ENCODE data around the gene OPCML. TPM values are rescaled to one million over a fixed set of nuclear protein-coding genes. Genes with fewer than 3 reads are reported as not detected.

The OPCML gene
- total RNA-seq, 2 donors from 2014 or later, result 0.34 TPM; not detected in 1

DNA sequence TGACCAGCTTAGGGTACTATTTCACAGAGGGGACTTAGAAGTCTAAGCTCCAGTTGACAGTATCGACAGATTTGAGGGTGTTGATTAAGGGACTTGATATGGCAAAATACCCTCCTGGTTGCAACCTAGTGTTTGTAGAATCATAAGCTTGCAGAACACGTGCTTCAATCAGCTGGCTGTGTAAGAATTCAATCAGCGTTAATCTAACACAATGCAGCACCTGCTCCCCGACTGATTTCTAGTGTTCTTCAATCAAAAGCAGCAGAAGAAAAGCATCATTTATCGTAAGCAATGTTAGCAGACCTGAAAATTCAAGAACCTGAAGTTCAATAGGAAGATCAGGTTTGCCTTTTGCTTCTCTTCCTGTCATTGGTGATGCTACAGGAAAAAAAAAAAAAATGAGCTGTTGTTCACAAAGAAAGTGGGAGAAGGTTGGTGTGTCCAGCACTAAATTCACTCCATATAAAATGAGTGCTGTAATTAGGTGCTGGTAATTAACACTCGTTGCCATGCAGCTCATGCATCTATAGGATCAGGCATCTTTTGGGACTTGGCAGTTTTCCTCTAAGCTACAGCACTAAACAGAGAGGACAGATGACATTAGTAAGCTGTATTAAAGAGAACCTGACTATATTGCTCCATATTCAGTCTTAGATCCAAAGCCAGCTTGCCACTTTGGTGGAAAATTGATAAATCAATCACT lies 840.3 kb downstream of the OPCML start:
- H3K36me3 ChIP-seq, result no peaks in the 10 kb centered on the region
- H3K27me3 ChIP-seq (replicated peaks; ENCODE audit: insufficient read depth), result no peaks in the 10 kb centered on the region
- WGBS, result 81% methylated on average over 6 of the region's 6 CpGs
- H3K4me1 ChIP-seq (replicated peaks), result no peaks in the 10 kb centered on the region
- H3K4me3 ChIP-seq, result no peak overlapping the region
- TF ChIP-seq, protein P1, sequence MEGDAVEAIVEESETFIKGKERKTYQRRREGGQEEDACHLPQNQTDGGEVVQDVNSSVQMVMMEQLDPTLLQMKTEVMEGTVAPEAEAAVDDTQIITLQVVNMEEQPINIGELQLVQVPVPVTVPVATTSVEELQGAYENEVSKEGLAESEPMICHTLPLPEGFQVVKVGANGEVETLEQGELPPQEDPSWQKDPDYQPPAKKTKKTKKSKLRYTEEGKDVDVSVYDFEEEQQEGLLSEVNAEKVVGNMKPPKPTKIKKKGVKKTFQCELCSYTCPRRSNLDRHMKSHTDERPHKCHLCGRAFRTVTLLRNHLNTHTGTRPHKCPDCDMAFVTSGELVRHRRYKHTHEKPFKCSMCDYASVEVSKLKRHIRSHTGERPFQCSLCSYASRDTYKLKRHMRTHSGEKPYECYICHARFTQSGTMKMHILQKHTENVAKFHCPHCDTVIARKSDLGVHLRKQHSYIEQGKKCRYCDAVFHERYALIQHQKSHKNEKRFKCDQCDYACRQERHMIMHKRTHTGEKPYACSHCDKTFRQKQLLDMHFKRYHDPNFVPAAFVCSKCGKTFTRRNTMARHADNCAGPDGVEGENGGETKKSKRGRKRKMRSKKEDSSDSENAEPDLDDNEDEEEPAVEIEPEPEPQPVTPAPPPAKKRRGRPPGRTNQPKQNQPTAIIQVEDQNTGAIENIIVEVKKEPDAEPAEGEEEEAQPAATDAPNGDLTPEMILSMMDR (IDR thresholded peaks at IDR 0.05), result no peak
- TF ChIP-seq POLR2A (IDR thresholded peaks at IDR 0.05) (no peak), POLR2AphosphoS5 (IDR thresholded peaks at IDR 0.05) (no peak)
- intact Hi-C loops (cut with DNase I), result no loop called here
- H3K9me3 ChIP-seq, result no peaks in the 10 kb centered on the region
- DNase-seq (ENCODE audit: low spot score), result no peak
- H3K27ac ChIP-seq, result no peak overlapping the region

DNA sequence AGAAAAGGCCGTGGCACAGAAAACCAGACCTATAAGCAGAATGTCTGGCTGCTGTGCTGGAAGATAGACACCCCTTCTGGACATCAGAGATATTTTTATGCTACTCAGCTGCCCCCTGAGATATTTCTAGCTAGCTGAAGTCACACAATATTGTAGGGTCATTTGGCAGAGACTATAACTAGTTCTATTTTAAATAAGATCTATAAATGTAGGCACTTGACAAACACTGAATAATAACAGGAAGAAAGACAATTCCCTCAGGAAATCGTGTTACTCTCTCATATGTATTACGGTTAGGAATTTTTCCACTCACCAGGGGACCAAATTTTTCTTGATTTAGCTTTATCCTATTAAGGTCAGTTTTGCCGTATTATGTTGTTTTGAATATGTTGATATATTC lies 845.4 kb downstream of the OPCML start:
- no peaks in the 10 kb centered on the region for H3K36me3 ChIP-seq
- intact Hi-C loops (cut with DNase I), result no loop called here
- TF ChIP-seq POLR2AphosphoS5 (IDR thresholded peaks at IDR 0.05) (no peak), POLR2A (IDR thresholded peaks at IDR 0.05) (no peak)
- no peak overlapping the region for H3K27ac ChIP-seq
- WGBS, result 68% methylated on average over 4 of the region's 4 CpGs
- H3K4me1 ChIP-seq (replicated peaks), result no peaks in the 10 kb centered on the region
- no peaks in the 10 kb centered on the region for H3K9me3 ChIP-seq
- no peak overlapping the region for H3K4me3 ChIP-seq
- no peak for DNase-seq (ENCODE audit: low spot score)
- no peaks in the 10 kb centered on the region for H3K27me3 ChIP-seq (replicated peaks; ENCODE audit: insufficient read depth)

DNA sequence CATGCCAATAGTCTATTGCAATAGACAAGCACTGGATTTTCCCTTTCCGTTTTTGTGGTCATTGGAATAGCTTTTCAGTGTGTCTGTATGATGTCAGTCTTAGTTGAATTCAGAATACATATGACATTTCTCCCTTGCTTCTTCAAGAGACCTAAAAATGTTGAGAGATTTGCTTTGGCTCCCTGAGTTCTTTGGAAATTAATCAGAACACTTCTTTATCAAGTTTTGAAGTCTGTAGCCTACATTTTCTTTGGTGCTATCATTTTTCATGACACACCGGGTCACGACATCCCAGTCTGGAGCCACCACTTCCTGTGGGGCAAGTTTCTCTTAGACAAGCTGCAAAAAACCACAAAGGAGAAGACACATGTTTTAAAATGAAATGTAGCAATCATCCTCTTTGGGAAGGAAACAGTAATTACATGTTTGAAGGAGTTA lies 847.1 kb downstream of the OPCML start:
- intact Hi-C loops (cut with DNase I), result no loop called here
- no peak overlapping the region for H3K27ac ChIP-seq

DNA sequence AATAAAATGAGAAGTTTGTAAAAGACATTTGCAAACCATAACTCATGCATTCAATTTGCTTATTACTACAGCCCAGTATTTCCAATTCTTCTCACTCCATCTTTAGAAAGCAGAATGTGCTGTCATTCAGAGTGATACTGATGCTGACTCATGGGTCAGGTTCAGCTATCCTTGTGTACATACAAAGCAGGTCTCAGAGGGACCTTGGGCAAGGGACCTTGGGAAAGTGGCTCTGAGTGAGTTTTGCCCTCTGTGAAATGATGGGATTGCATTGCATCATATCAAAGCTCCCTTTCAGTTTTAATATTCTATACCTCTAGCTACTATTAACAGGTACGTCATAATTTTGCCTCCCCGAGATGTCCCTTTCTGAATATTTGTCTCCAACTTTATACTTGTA lies 848.7 kb downstream of the OPCML start:
- Histone ChIP-seq H3K27me3 (replicated peaks; ENCODE audit: insufficient read depth) (no peaks in the 10 kb centered on the region), H3K27ac (no peak overlapping the region), H3K4me3 (no peak overlapping the region), H3K4me1 (replicated peaks) (no peaks in the 10 kb centered on the region), H3K9me3 (no peaks in the 10 kb centered on the region), H3K36me3 (no peaks in the 10 kb centered on the region)
- TF ChIP-seq, protein P1 (IDR thresholded peaks at IDR 0.05), result no peak
- TF ChIP-seq POLR2AphosphoS5 (IDR thresholded peaks at IDR 0.05) (no peak), POLR2A (IDR thresholded peaks at IDR 0.05) (no peak)
- intact Hi-C loops (cut with DNase I), result no loop called here
- 84% methylated on average over 2 of the region's 2 CpGs for whole genome bisulfite sequencing
- no peak for DNase-seq (ENCODE audit: low spot score)

More for the DNA sequence above, 847.1 kb downstream of the OPCML start:
- WGBS, result 55% methylated on average over 3 of the region's 3 CpGs
- no peaks in the 10 kb centered on the region for H3K36me3 ChIP-seq
- H3K4me3 ChIP-seq, result no peak overlapping the region
- no peaks in the 10 kb centered on the region for H3K27me3 ChIP-seq (replicated peaks; ENCODE audit: insufficient read depth)
- no peak for TF ChIP-seq POLR2AphosphoS5 (IDR thresholded peaks at IDR 0.05)
- TF ChIP-seq, protein P1 (IDR thresholded peaks at IDR 0.05), result no peak
- no peak for DNase-seq (ENCODE audit: low spot score)
- no peaks in the 10 kb centered on the region for H3K9me3 ChIP-seq
- H3K4me1 ChIP-seq (replicated peaks), result no peaks in the 10 kb centered on the region

DNA sequence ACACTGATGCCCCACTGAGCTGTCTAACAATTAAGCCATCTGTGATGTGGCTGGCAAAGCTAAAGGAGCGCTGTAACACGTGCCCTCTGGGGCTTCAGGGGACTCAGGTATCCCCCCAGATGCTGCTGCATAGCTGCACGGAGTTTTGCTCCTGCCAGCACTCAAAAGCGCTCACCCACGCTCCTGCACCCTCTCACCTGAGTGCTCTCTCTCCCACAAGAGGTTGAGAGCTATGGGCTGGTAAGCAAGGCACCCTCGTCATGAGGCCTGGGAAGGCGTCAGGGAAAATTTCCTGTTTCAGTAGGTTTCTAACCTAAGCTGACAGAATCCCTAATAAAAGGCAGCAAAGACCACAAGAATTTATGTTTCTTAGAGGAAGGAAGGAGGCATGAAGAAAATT lies 850.3 kb downstream of the OPCML start:
- TF ChIP-seq, protein P1 (IDR thresholded peaks at IDR 0.05), result no peak
- TF ChIP-seq POLR2AphosphoS5 (IDR thresholded peaks at IDR 0.05) (no peak), POLR2A (IDR thresholded peaks at IDR 0.05) (no peak)
- Histone ChIP-seq H3K9me3 (no peaks in the 10 kb centered on the region), H3K4me1 (replicated peaks) (no peaks in the 10 kb centered on the region), H3K27ac (no peak overlapping the region), H3K27me3 (replicated peaks; ENCODE audit: insufficient read depth) (no peaks in the 10 kb centered on the region), H3K36me3 (no peaks in the 10 kb centered on the region), H3K4me3 (no peak overlapping the region)
- 78% methylated on average over 7 of the region's 7 CpGs for WGBS
- intact Hi-C loops (cut with DNase I), result no loop called here
- DNase-seq (ENCODE audit: low spot score), result no peak

Measured in prostate gland (tissue), 2 donors.